ENCODE measurements around the gene RELA.
"Not testable (repeated sequence)": the region's sequence is repeated elsewhere in the genome, so short reads cannot be mapped to it uniquely, and the experiment has no call there.

The RELA gene

GRCh38 chr11:65672180-65672860, 9.6 kb upstream of the RELA start:
- H3K27me3 ChIP-seq (ENCODE audit: control insufficient read depth in 1 of 2, insufficient read depth in 2 of 2, low read length in 2 of 2), result no peaks in the 10 kb centered on the region
- no peaks in the 10 kb centered on the region for H3K36me3 ChIP-seq (ENCODE audit: control insufficient read depth in 2 of 2, insufficient read depth in 2 of 2, low read length in 2 of 2)
- H3K27ac ChIP-seq (ENCODE audit: low read length), result no peak overlapping the region
- H3K9me3 ChIP-seq (ENCODE audit: control insufficient read depth in 2 of 2, low read length in 2 of 2), result no peaks in the 10 kb centered on the region
- H3K4me1 ChIP-seq (ENCODE audit: control insufficient read depth, insufficient read depth, low read length), result no peaks in the 10 kb centered on the region
- H3K4me3 ChIP-seq (ENCODE audit: low read length in 2 of 2), result no peak overlapping the region
- no peak overlapping the region for H3K9ac ChIP-seq (ENCODE audit: low read length in 2 of 2)

- Histone ChIP-seq H3K9ac (ENCODE audit: low read length in 2 of 2) (peak overlapping the region; percentile 96 to 97), H3K4me1 (ENCODE audit: control insufficient read depth, insufficient read depth, low read length) (peaks cover 39% of the 10 kb centered on the region), H3K9me3 (ENCODE audit: control insufficient read depth in 2 of 2, low read length in 2 of 2) (no peaks in the 10 kb centered on the region), H3K27me3 (ENCODE audit: control insufficient read depth in 1 of 2, insufficient read depth in 2 of 2, low read length in 2 of 2) (no peaks in the 10 kb centered on the region), H3K4me3 (ENCODE audit: low read length in 2 of 2) (peak overlapping the region; percentile 62 to 98), H3K36me3 (ENCODE audit: control insufficient read depth in 2 of 2, insufficient read depth in 2 of 2, low read length in 2 of 2) (peaks cover 17 to 25% of the 10 kb centered on the region in 2 donors), H3K27ac (ENCODE audit: low read length) (peak overlapping the region; percentile 99)
Measured at GRCh38 chr11:65663639-65664200, 1.0 kb upstream of the RELA start.

- H3K27me3 ChIP-seq (ENCODE audit: control insufficient read depth in 1 of 2, insufficient read depth in 2 of 2, low read length in 2 of 2), result no peaks in the 10 kb centered on the region
- peaks cover 39% of the 10 kb centered on the region for H3K4me1 ChIP-seq (ENCODE audit: control insufficient read depth, insufficient read depth, low read length)
- H3K9me3 ChIP-seq (ENCODE audit: control insufficient read depth in 2 of 2, low read length in 2 of 2), result no peaks in the 10 kb centered on the region
- peak overlapping the region; percentile 99 for H3K27ac ChIP-seq (ENCODE audit: low read length)
- peak overlapping the region; percentile 77 to 98 for H3K4me3 ChIP-seq (ENCODE audit: low read length in 2 of 2)
- H3K9ac ChIP-seq (ENCODE audit: low read length in 2 of 2), result peak overlapping the region; percentile 96 to 99
- H3K36me3 ChIP-seq (ENCODE audit: control insufficient read depth in 2 of 2, insufficient read depth in 2 of 2, low read length in 2 of 2), result peaks cover 31 to 39% of the 10 kb centered on the region in 2 donors
Measured at GRCh38 chr11:65662247-65662798, 393 bp downstream of the RELA start.

GRCh38 chr11:65661599-65662246, 993 bp downstream of the RELA start:
- Histone ChIP-seq H3K27me3 (ENCODE audit: control insufficient read depth in 1 of 2, insufficient read depth in 2 of 2, low read length in 2 of 2) (no peaks in the 10 kb centered on the region), H3K9ac (ENCODE audit: low read length in 2 of 2) (peak overlapping the region; percentile 96 to 99), H3K36me3 (ENCODE audit: control insufficient read depth in 2 of 2, insufficient read depth in 2 of 2, low read length in 2 of 2) (peaks cover 36 to 44% of the 10 kb centered on the region in 2 donors), H3K4me1 (ENCODE audit: control insufficient read depth, insufficient read depth, low read length) (peaks cover 39% of the 10 kb centered on the region), H3K9me3 (ENCODE audit: control insufficient read depth in 2 of 2, low read length in 2 of 2) (no peaks in the 10 kb centered on the region), H3K4me3 (ENCODE audit: low read length in 2 of 2) (peak overlapping the region; percentile 77 to 98), H3K27ac (ENCODE audit: low read length) (peak overlapping the region; percentile 99)

- peak overlapping the region; percentile 99 for H3K27ac ChIP-seq (ENCODE audit: low read length)
- not testable (repeated sequence) for H3K27me3 ChIP-seq (ENCODE audit: control insufficient read depth in 1 of 2, insufficient read depth in 2 of 2, low read length in 2 of 2); H3K9me3 ChIP-seq (ENCODE audit: control insufficient read depth in 2 of 2, low read length in 2 of 2)
- H3K36me3 ChIP-seq (ENCODE audit: control insufficient read depth in 2 of 2, insufficient read depth in 2 of 2, low read length in 2 of 2), result peaks cover 42 to 48% of the 10 kb centered on the region in 2 donors
- H3K9ac ChIP-seq (ENCODE audit: low read length in 2 of 2), result peak overlapping the region in 1 of 2 donors; percentile 99
- H3K4me3 ChIP-seq (ENCODE audit: low read length in 2 of 2), result peak overlapping the region in 1 of 2 donors; percentile 98
- peaks cover 39% of the 10 kb centered on the region for H3K4me1 ChIP-seq (ENCODE audit: control insufficient read depth, insufficient read depth, low read length)
Measured at GRCh38 chr11:65660908-65661307, 1.8 kb downstream of the RELA start.

GRCh38 chr11:65660038-65660437, 2.7 kb downstream of the RELA start:
- no peaks in the 10 kb centered on the region for H3K9me3 ChIP-seq (ENCODE audit: control insufficient read depth in 2 of 2, low read length in 2 of 2)
- H3K9ac ChIP-seq (ENCODE audit: low read length in 2 of 2), result peak overlapping the region in 1 of 2 donors; percentile 16
- H3K36me3 ChIP-seq (ENCODE audit: control insufficient read depth in 2 of 2, insufficient read depth in 2 of 2, low read length in 2 of 2), result peaks cover 51 to 57% of the 10 kb centered on the region in 2 donors
- H3K4me3 ChIP-seq (ENCODE audit: low read length in 2 of 2), result no peak overlapping the region
- no peak overlapping the region for H3K27ac ChIP-seq (ENCODE audit: low read length)
- H3K4me1 ChIP-seq (ENCODE audit: control insufficient read depth, insufficient read depth, low read length), result peaks cover 39% of the 10 kb centered on the region
- H3K27me3 ChIP-seq (ENCODE audit: control insufficient read depth in 1 of 2, insufficient read depth in 2 of 2, low read length in 2 of 2), result no peaks in the 10 kb centered on the region

GRCh38 chr11:65658174-65659021, 4.3 kb downstream of the RELA start:
- H3K4me3 ChIP-seq (ENCODE audit: low read length in 2 of 2), result no peak overlapping the region
- peaks cover 54 to 64% of the 10 kb centered on the region in 2 donors for H3K36me3 ChIP-seq (ENCODE audit: control insufficient read depth in 2 of 2, insufficient read depth in 2 of 2, low read length in 2 of 2)
- no peak overlapping the region for H3K9ac ChIP-seq (ENCODE audit: low read length in 2 of 2)
- no peak overlapping the region for H3K27ac ChIP-seq (ENCODE audit: low read length)
- H3K4me1 ChIP-seq (ENCODE audit: control insufficient read depth, insufficient read depth, low read length), result peaks cover 42% of the 10 kb centered on the region
- H3K9me3 ChIP-seq (ENCODE audit: control insufficient read depth in 2 of 2, low read length in 2 of 2), result no peaks in the 10 kb centered on the region
- H3K27me3 ChIP-seq (ENCODE audit: control insufficient read depth in 1 of 2, insufficient read depth in 2 of 2, low read length in 2 of 2), result no peaks in the 10 kb centered on the region

GRCh38 chr11:65657426-65657825, 5.3 kb downstream of the RELA start:
- peaks cover 54 to 64% of the 10 kb centered on the region in 2 donors for H3K36me3 ChIP-seq (ENCODE audit: control insufficient read depth in 2 of 2, insufficient read depth in 2 of 2, low read length in 2 of 2)
- H3K9me3 ChIP-seq (ENCODE audit: control insufficient read depth in 2 of 2, low read length in 2 of 2), result no peaks in the 10 kb centered on the region
- no peak overlapping the region for H3K9ac ChIP-seq (ENCODE audit: low read length in 2 of 2)
- peaks cover 50% of the 10 kb centered on the region for H3K4me1 ChIP-seq (ENCODE audit: control insufficient read depth, insufficient read depth, low read length)
- H3K27me3 ChIP-seq (ENCODE audit: control insufficient read depth in 1 of 2, insufficient read depth in 2 of 2, low read length in 2 of 2), result no peaks in the 10 kb centered on the region
- no peak overlapping the region for H3K27ac ChIP-seq (ENCODE audit: low read length)
- no peak overlapping the region for H3K4me3 ChIP-seq (ENCODE audit: low read length in 2 of 2)

GRCh38 chr11:65655570-65656332, 7.0 kb downstream of the RELA start:
- Histone ChIP-seq H3K4me1 (ENCODE audit: control insufficient read depth, insufficient read depth, low read length) (peaks cover 48% of the 10 kb centered on the region), H3K9ac (ENCODE audit: low read length in 2 of 2) (no peak overlapping the region), H3K9me3 (ENCODE audit: control insufficient read depth in 2 of 2, low read length in 2 of 2) (no peaks in the 10 kb centered on the region), H3K4me3 (ENCODE audit: low read length in 2 of 2) (no peak overlapping the region), H3K27me3 (ENCODE audit: control insufficient read depth in 1 of 2, insufficient read depth in 2 of 2, low read length in 2 of 2) (no peaks in the 10 kb centered on the region), H3K36me3 (ENCODE audit: control insufficient read depth in 2 of 2, insufficient read depth in 2 of 2, low read length in 2 of 2) (peaks cover 54 to 62% of the 10 kb centered on the region in 2 donors), H3K27ac (ENCODE audit: low read length) (no peak overlapping the region)

Data from stomach smooth muscle (tissue), 2 donors.